ENCODE data around the gene LRRC75A.

GRCh38 chr17:16465052-16465312, 27.0 kb downstream of the LRRC75A start:
- TF ChIP-seq CTCF (IDR thresholded peaks at IDR 0.05) (no peak), POLR2A (IDR thresholded peaks at IDR 0.05) (no peak)
